DMS 273 (cell line): ENCODE measurements around the gene MCAM.

ENCODE experiments used
- DNase-seq: peaks from one replicate; lab custom pipeline; 2025; ENCODE audit not compliant: unreplicated experiment; lab: John Stamatoyannopoulos, UW

Gene MCAM

GRCh38 chr11:119266517-119267255, 50.2 kb downstream of the MCAM start:
- no peak for DNase-seq

- no peak for DNase-seq
These were observed 50.9 kb downstream of the MCAM start for GRCh38 chr11:119266063-119266462.

DNA sequence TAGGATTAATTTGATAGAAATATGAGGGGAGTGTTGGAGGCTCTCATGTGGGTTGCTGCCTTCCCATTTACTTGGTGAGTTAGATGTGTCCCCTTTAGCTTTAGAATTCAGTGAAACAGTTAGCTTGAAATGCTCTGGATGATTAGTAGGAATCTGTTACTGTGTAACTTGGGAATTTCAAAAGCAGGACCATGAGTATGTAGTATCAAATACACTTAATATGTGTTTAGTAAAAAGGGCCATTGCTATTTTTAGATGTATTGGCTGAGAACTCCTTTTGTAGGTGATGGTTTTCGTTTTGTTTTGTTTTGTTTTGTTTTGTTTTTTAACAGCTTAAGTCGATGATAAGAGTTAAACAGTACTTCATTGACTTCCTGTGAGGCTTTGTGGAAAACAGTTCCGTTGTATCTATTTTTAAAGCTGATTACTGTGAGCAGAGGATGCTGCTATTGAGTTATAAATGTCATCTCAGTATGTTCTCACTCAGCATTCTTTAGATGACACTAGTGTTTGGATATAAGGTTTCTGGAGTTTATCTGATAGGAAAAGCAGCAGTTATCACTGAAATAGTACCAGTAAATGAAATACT, 53.5 kb downstream of the MCAM start:
- no peak for DNase-seq

GRCh38 chr11:119262668-119263351, 54.1 kb downstream of the MCAM start:
- DNase-seq = no peak

DNA sequence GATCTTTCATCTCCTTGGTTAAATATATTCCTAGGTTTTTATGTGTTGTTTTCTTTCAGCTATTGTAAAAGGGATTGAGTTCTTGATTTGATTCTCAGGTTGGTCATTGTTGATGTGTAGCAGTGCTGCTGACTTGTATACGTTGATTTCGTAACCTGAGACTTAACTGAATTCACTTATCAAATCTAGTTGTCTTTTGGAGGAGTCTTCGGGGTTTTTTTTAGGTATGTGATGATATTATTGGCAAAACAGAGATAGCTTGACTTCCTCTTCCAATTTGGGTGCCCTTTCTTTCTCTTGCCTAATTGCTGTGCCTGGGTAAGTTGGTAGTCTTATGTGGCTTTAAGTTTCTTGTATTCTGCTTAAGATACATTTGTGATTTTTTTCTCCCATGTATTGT, 57.9 kb downstream of the MCAM start:
- no peak for DNase-seq
